Stimulated activated naive CD8-positive, alpha-beta T cell treated with anti-CD3 and anti-CD28 coated beads, Interleukin-15, Interleukin-2, amounts not matched to agents 100 ng/mL and 50 ng/mL, for 24 hours (primary cell): ENCODE measurements around the gene TGM5.

Source experiments
- H3K27ac Mint-ChIP-seq: one replicate; pipeline ENCODE4 v1.8.0; 2021; ENCODE audit warnings: mild to moderate bottlenecking, mixed read lengths
- H3K27me3 Mint-ChIP-seq: one replicate; pipeline ENCODE4 v1.8.0; 2021; ENCODE audit warnings: mixed read lengths
- H3K36me3 Mint-ChIP-seq: one replicate; pipeline ENCODE4 v1.8.0; 2021; ENCODE audit warnings: low read depth, mixed read lengths
- H3K4me1 Mint-ChIP-seq: one replicate; pipeline ENCODE4 v1.8.0; 2021; ENCODE audit warnings: low read depth, mixed read lengths
- H3K4me3 Mint-ChIP-seq: one replicate; pipeline ENCODE4 v1.8.0; 2021; ENCODE audit warnings: mild to moderate bottlenecking, mixed read lengths
- H3K9me3 Mint-ChIP-seq: one replicate; pipeline ENCODE4 v1.8.0; 2021; ENCODE audit warnings: mixed read lengths

The TGM5 gene

DNA sequence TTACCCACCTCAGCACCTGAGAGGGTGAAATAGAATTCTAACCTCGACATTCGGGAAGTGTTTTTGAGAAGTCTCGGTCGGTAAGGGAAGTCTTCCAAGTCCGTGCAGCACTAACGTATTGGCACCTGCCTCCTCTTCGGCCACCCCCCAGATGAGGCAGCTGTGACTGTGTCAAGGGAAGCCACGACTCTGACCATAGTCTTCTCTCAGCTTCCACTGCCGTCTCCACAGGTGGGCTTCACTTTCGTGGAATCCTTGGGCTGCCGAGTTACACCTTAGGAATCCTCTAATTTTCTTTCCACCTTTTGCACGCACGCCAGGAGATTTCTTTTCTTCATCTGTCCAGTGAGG lies 80.8 kb downstream of the TGM5 start:
- Mint-ChIP-seq H3K36me3 (peaks cover 31% of the 10 kb centered on the region), H3K9me3 (no peaks in the 10 kb centered on the region)

GRCh38 chr15:43185157-43186002 lies 81.3 kb downstream of the TGM5 start, which contains the start of gene CCNDBP1:
Gene CCNDBP1, plus strand, starts transcription at chr15:43185403. Its CDS starts 96 bp downstream, at chr15:43185499.
- Mint-ChIP-seq H3K9me3 (no peaks in the 10 kb centered on the region), H3K27me3 (no peaks in the 10 kb centered on the region), H3K4me3 (peak within 1 kb of the TSS; percentile 97), H3K36me3 (peaks cover 25% of the 10 kb centered on the region), H3K27ac (peak within 1 kb of the TSS; percentile 91), H3K4me1 (peaks cover 15% of the 10 kb centered on the region)

More for the DNA sequence above, 80.8 kb downstream of the TGM5 start:
- Mint-ChIP-seq H3K27me3 (no peaks in the 10 kb centered on the region), H3K27ac (peak overlapping the region; percentile 90), H3K4me1 (peaks cover 15% of the 10 kb centered on the region), H3K4me3 (peak overlapping the region; percentile 97)

- Mint-ChIP-seq H3K9me3 (no peaks in the 10 kb centered on the region), H3K36me3 (peaks cover 21% of the 10 kb centered on the region), H3K4me3 (peak overlapping the region; percentile 97), H3K4me1 (peaks cover 15% of the 10 kb centered on the region), H3K27me3 (no peaks in the 10 kb centered on the region), H3K27ac (peak overlapping the region; percentile 91)
These were observed 82.2 kb downstream of the TGM5 start for GRCh38 chr15:43184407-43185124.

DNA sequence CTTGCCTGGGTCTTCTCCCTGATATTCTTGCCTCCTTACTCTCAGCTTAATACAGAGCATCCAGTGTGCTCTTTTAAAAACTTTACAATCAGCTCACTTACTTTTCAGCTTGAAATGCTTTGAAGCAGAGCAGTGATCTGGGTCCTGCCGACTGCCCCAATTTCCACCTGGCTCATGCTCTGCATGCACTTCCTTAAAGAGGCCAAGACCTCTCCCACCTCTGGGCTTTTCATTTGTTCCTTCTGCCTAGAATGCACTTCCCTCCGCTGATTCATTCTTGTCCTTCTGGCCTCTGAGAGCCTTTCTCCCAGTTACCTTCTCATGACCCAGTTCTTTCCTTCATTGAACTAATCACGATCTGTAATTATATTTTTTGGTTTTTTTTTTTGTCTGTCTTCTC lies 83.5 kb downstream of the TGM5 start:
- Mint-ChIP-seq H3K36me3 (peaks cover 26% of the 10 kb centered on the region), H3K9me3 (no peaks in the 10 kb centered on the region), H3K4me3 (no peak overlapping the region), H3K27me3 (no peaks in the 10 kb centered on the region), H3K27ac (peak overlapping the region; percentile 54), H3K4me1 (peaks cover 15% of the 10 kb centered on the region)
